Thoracic aorta (tissue), 2 donors: ENCODE measurements around the gene BTG4. TPM values are rescaled to one million over a fixed set of nuclear protein-coding genes. Genes with fewer than 3 reads are reported as not detected.

Source experiments
- ATAC-seq: fragments of 150-250 bp; one replicate; pipeline ENCODE4 v1.8.0; 2017; ENCODE audit warnings: low read depth; ENCODE audit not compliant: insufficient number of reproducible peaks, low FRiP score
- DNase-seq: peaks from one replicate; pipeline ENCODE4 v3.0.0-alpha.2; 2020; ENCODE audit warnings: low spot score
- H3K27ac ChIP-seq, 2 donors: fragments of 200-600 bp; sonication (generic); 1 replicate in 1 of 2; 2 replicates in 1 of 2; pipeline ENCODE4 v1.5.1; 2016; ENCODE audit warnings: mild to moderate bottlenecking in 2 of 2, moderate library complexity in 2 of 2
- H3K27me3 ChIP-seq: fragments of 200-600 bp; sonication (generic); replicated peaks from 2 replicates; pipeline ENCODE4 v1.6.0; 2016; ENCODE audit warnings: mild to moderate bottlenecking; ENCODE audit not compliant: insufficient read depth
- H3K36me3 ChIP-seq: fragments of 200-600 bp; sonication (generic); one replicate; pipeline ENCODE4 v1.5.1; 2016
- H3K4me1 ChIP-seq, 2 donors: fragments of 200-600 bp; sonication (generic); 1 replicate in 1 of 2; 2 replicates in 1 of 2; pipeline versions ENCODE4 v1.5.1 to v1.6.0; 2016; ENCODE audit warnings: low read depth in 2 of 2, mild to moderate bottlenecking in 1 of 2; ENCODE audit not compliant: control insufficient read depth in 1 of 2
- H3K4me3 ChIP-seq: fragments of 200-600 bp; sonication (generic); 2 replicates; pipeline ENCODE4 v1.5.1; 2016; ENCODE audit warnings: mild to moderate bottlenecking
- H3K9me3 ChIP-seq: fragments of 200-600 bp; sonication (generic); 2 replicates; pipeline ENCODE4 v1.5.1; 2016
- CTCF ChIP-seq: fragments of 200-600 bp; sonication (generic); IDR thresholded peaks from one replicate; pipeline ENCODE4 v1.5.1; 2019; ENCODE audit warnings: antibody characterized with exemption
- total RNA-seq, 2 donors: library from RNA; depleted of rRNA; stranded (reverse); fragments of >200 nt; gene quantifications; one replicate each; pipeline versions ENCODE4 v1.1.0 to v1.2.3, GENCODE V29; 2016

Gene BTG4
- total RNA-seq, 2 donors from 2014 or later: not detected

GRCh38 chr11:111446404-111447111, 65.6 kb downstream of the BTG4 start:
- peak; percentile 40 for DNase-seq
- H3K27me3 ChIP-seq: no peaks in the 10 kb centered on the region
- peak; percentile 78 for ATAC-seq
- H3K27ac ChIP-seq: no peak overlapping the region
- H3K4me3 ChIP-seq: no peak overlapping the region
- peak; percentile 69 for TF ChIP-seq CTCF
- H3K9me3 ChIP-seq: no peaks in the 10 kb centered on the region
- H3K4me1 ChIP-seq: no peaks in the 10 kb centered on the region
- H3K36me3 ChIP-seq: no peaks in the 10 kb centered on the region

- H3K9me3 ChIP-seq: no peaks in the 10 kb centered on the region
- H3K36me3 ChIP-seq: no peaks in the 10 kb centered on the region
- H3K4me1 ChIP-seq: no peaks in the 10 kb centered on the region
- DNase-seq: no peak
- no peak for ATAC-seq
- H3K27me3 ChIP-seq: no peaks in the 10 kb centered on the region
- no peak overlapping the region for H3K4me3 ChIP-seq
- TF ChIP-seq CTCF: no peak
- no peak overlapping the region for H3K27ac ChIP-seq
These were observed 66.6 kb downstream of the BTG4 start for GRCh38 chr11:111445586-111445985.

Other genes starting within 250 kb of the BTG4 start
- gene POU2AF3, start 213.8 kb downstream of the BTG4 start, total RNA-seq: 1 to 10 TPM in 1 of 2 donors, not detected in 1; 1.7 TPM
- not detected for gene POU2AF1, start 133.1 kb downstream of the BTG4 start, total RNA-seq
- not detected for gene HOATZ, start 2.4 kb upstream of the BTG4 start, total RNA-seq
- 10 to 100 TPM; 25.6 to 36.6 TPM for gene LAYN, start 28.3 kb upstream of the BTG4 start, total RNA-seq
- 10 to 100 TPM in 1 of 2 donors, 1 to 10 TPM in 1; 9.9 to 15.0 TPM for gene SIK2, start 90.1 kb upstream of the BTG4 start, total RNA-seq